ENCODE results near the gene G6PC2.

DNA sequence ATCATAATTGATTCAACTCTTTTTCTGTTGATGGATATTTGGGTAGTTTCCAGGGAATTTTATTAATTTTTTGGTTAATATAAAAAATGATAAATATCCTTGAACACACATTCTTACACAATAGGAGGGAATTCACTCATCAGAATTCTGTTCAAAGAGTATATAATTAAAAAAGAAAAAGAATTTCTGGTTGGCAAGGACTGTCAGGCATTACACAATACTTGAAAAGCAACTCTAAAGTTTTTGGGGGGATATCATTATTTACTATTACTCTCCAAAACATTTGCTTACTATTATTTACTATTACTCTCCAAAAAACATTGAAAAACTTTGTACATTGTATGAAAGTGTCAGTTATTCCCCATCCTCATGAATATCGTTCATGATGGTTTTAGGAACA, 38.0 kb downstream of the G6PC2 start:
- TF ChIP-seq, protein P1, sequence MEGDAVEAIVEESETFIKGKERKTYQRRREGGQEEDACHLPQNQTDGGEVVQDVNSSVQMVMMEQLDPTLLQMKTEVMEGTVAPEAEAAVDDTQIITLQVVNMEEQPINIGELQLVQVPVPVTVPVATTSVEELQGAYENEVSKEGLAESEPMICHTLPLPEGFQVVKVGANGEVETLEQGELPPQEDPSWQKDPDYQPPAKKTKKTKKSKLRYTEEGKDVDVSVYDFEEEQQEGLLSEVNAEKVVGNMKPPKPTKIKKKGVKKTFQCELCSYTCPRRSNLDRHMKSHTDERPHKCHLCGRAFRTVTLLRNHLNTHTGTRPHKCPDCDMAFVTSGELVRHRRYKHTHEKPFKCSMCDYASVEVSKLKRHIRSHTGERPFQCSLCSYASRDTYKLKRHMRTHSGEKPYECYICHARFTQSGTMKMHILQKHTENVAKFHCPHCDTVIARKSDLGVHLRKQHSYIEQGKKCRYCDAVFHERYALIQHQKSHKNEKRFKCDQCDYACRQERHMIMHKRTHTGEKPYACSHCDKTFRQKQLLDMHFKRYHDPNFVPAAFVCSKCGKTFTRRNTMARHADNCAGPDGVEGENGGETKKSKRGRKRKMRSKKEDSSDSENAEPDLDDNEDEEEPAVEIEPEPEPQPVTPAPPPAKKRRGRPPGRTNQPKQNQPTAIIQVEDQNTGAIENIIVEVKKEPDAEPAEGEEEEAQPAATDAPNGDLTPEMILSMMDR (conservative IDR thresholded peaks at IDR 0.05), result no peak
- no peak for TF ChIP-seq EZH2 (IDR thresholded peaks at IDR 0.05; ENCODE audit: low read depth)
